SU-DHL-6 (cell line): Measurements from ENCODE around the gene CMPK2.

ENCODE experiments used
- H2AFZ ChIP-seq: fragments of 200-600 bp; sonication (generic); 2 replicates; pipeline ENCODE4 v1.6.1; 2014; ENCODE audit warnings: low read depth, mild to moderate bottlenecking, moderate library complexity, mixed read lengths, antibody characterized with exemption, low read length; ENCODE audit not compliant: severe bottlenecking
- H3F3A ChIP-seq: fragments of 200-600 bp; shearing (Covaris generic); 2 replicates; pipeline ENCODE4 v1.6.0; 2016; ENCODE audit warnings: antibody characterized with exemption, mild to moderate bottlenecking; ENCODE audit not compliant: insufficient read depth
- H3K27ac ChIP-seq: fragments of 200-600 bp; sonication (generic); 2 replicates; pipeline ENCODE4 v1.5.1; 2016; ENCODE audit warnings: low read depth, mild to moderate bottlenecking, low read length, moderate library complexity, mixed read lengths
- H3K27me3 ChIP-seq: fragments of 200-600 bp; sonication (generic), shearing (Covaris generic); 2 replicates; pipeline ENCODE4 v1.6.0; 2014; ENCODE audit warnings: mild to moderate bottlenecking, low read length
- H3K36me3 ChIP-seq: fragments of 200-600 bp; sonication (generic); 2 replicates; pipeline ENCODE4 v1.6.1; 2014; ENCODE audit warnings: mild to moderate bottlenecking, low read length, mixed read lengths
- H3K4me2 ChIP-seq: fragments of 300-600, 200-600 bp; shearing (Covaris generic), sonication (generic); 2 replicates; pipeline ENCODE4 v1.6.0; 2014; ENCODE audit warnings: low read length, low read depth, mild to moderate bottlenecking; ENCODE audit not compliant: poor library complexity, severe bottlenecking
- H3K4me3 ChIP-seq: fragments of 200-600 bp; sonication (generic); 2 replicates; pipeline ENCODE4 v1.5.1; 2014; ENCODE audit warnings: antibody characterized with exemption, low read length, mild to moderate bottlenecking, mixed read lengths; ENCODE audit not compliant: insufficient read depth, poor library complexity, severe bottlenecking
- H3K79me2 ChIP-seq: fragments of 200-600 bp; sonication (generic); 2 replicates; pipeline ENCODE4 v1.6.1; 2014; ENCODE audit warnings: mild to moderate bottlenecking, low read length, moderate library complexity; ENCODE audit not compliant: insufficient read depth
- H3K9ac ChIP-seq: fragments of 200-600 bp; sonication (generic); 2 replicates; pipeline ENCODE4 v1.7.0; 2014; ENCODE audit warnings: mild to moderate bottlenecking, low read length
- H3K9me2 ChIP-seq: fragments of 200-600 bp; sonication (generic); replicated peaks from 2 replicates; pipeline ENCODE4 v1.6.1; 2014; ENCODE audit warnings: low read length; ENCODE audit not compliant: insufficient read depth
- H3K9me3 ChIP-seq: fragments of 200-600 bp; sonication (generic); 2 replicates; pipeline ENCODE4 v1.6.1; 2014; ENCODE audit warnings: low read length, mixed read lengths; ENCODE audit not compliant: insufficient read depth
- H4K20me1 ChIP-seq: fragments of 200-600 bp; sonication (generic); 2 replicates; pipeline ENCODE4 v1.6.1; 2014; ENCODE audit warnings: low read depth, mild to moderate bottlenecking, antibody characterized with exemption, low read length, moderate library complexity, mixed read lengths
- EZH2phosphoT487 ChIP-seq: fragments of 200-600 bp; sonication (generic), shearing (Covaris generic); conservative IDR thresholded peaks from 2 replicates; pipeline ENCODE4 v1.6.1; 2018; ENCODE audit warnings: mild to moderate bottlenecking, antibody characterized with exemption, low read length, moderate library complexity, mixed read lengths
- TF ChIP-seq, protein P1 (sequence below): fragments of 200-600 bp; sonication (generic); IDR thresholded peaks from one replicate; pipeline ENCODE4 v1.5.1; 2017; ENCODE audit warnings: antibody characterized with exemption, mild to moderate bottlenecking, low read length, moderate library complexity; ENCODE audit not compliant: insufficient read depth, poor library complexity, severe bottlenecking

The CMPK2 gene

GRCh38 chr2:6845903-6846302 is 19.8 kb downstream of the CMPK2 start:
- Histone ChIP-seq H4K20me1 (no peaks in the 10 kb centered on the region), H3K79me2 (no peaks in the 10 kb centered on the region), H3K36me3 (peaks cover 3% of the 10 kb centered on the region), H3K4me2 (no peak overlapping the region), H3F3A (no peaks in the 10 kb centered on the region), H3K9ac (no peak overlapping the region), H2AFZ (no peak overlapping the region), H3K4me3 (no peak overlapping the region), H3K27ac (no peak overlapping the region), H3K9me3 (peaks cover 52% of the 10 kb centered on the region), H3K27me3 (no peaks in the 10 kb centered on the region), H3K9me2 (no peaks in the 10 kb centered on the region)
- TF ChIP-seq, protein P1, sequence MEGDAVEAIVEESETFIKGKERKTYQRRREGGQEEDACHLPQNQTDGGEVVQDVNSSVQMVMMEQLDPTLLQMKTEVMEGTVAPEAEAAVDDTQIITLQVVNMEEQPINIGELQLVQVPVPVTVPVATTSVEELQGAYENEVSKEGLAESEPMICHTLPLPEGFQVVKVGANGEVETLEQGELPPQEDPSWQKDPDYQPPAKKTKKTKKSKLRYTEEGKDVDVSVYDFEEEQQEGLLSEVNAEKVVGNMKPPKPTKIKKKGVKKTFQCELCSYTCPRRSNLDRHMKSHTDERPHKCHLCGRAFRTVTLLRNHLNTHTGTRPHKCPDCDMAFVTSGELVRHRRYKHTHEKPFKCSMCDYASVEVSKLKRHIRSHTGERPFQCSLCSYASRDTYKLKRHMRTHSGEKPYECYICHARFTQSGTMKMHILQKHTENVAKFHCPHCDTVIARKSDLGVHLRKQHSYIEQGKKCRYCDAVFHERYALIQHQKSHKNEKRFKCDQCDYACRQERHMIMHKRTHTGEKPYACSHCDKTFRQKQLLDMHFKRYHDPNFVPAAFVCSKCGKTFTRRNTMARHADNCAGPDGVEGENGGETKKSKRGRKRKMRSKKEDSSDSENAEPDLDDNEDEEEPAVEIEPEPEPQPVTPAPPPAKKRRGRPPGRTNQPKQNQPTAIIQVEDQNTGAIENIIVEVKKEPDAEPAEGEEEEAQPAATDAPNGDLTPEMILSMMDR: no peak
- no peak for TF ChIP-seq EZH2phosphoT487

GRCh38 chr2:6845312-6845711 is 20.4 kb downstream of the CMPK2 start:
- Histone ChIP-seq H3K9me3 (peaks cover 52% of the 10 kb centered on the region), H3K79me2 (no peaks in the 10 kb centered on the region), H3K9me2 (no peaks in the 10 kb centered on the region), H3K27ac (no peak overlapping the region), H3K36me3 (peaks cover 3% of the 10 kb centered on the region), H3K27me3 (no peaks in the 10 kb centered on the region), H3K4me2 (no peak overlapping the region), H4K20me1 (no peaks in the 10 kb centered on the region), H3K4me3 (no peak overlapping the region), H3F3A (no peaks in the 10 kb centered on the region), H2AFZ (no peak overlapping the region), H3K9ac (no peak overlapping the region)
- TF ChIP-seq EZH2phosphoT487: no peak
- TF ChIP-seq, protein P1: no peak

- H2AFZ ChIP-seq: no peak overlapping the region
- H4K20me1 ChIP-seq: no peaks in the 10 kb centered on the region
- H3K27ac ChIP-seq: no peak overlapping the region
- no peaks in the 10 kb centered on the region for H3K79me2 ChIP-seq
- no peak overlapping the region for H3K9ac ChIP-seq
- H3K36me3 ChIP-seq: peaks cover 3% of the 10 kb centered on the region; the same call in 1 of the 2 replicates
- no peak overlapping the region for H3K4me3 ChIP-seq
- no peak overlapping the region for H3K4me2 ChIP-seq
- peaks cover 51% of the 10 kb centered on the region for H3K9me3 ChIP-seq
- no peaks in the 10 kb centered on the region for H3F3A ChIP-seq
- no peaks in the 10 kb centered on the region for H3K27me3 ChIP-seq
- H3K9me2 ChIP-seq: no peaks in the 10 kb centered on the region
- TF ChIP-seq, protein P1: no peak
- no peak for TF ChIP-seq EZH2phosphoT487
These were observed 24.0 kb downstream of the CMPK2 start for GRCh38 chr2:6841537-6842287.
